Naive thymus-derived CD4-positive, alpha-beta T cell (primary cell): Measurements from ENCODE around the gene MUL1. TPM values are rescaled to one million over a fixed set of nuclear protein-coding genes. Genes with fewer than 3 reads are reported as not detected.
A peak's percentile ranks its signal among the peaks of the same experiment; 100 is the strongest.

ENCODE experiments used
- ATAC-seq: fragments of 150-1000 bp; cut with Tn5 transposase; 2 replicates; pipeline ENCODE4 v1.10.0; 2021; ENCODE audit warnings: mild to moderate bottlenecking, moderate library complexity
- CTCF ChIA-PET: fragments of 350-600 bp; sonication (Branson Sonifier 250); formaldehyde crosslinking; loops from one replicate; lab custom pipeline; 2021; ENCODE audit warnings: antibody characterized with exemption; lab: Charles Lee
- POLR2A ChIA-PET: fragments of 350-600 bp; sonication (Branson Sonifier 250); formaldehyde crosslinking; loops from one replicate; lab custom pipeline; 2021; ENCODE audit warnings: antibody characterized with exemption, inconsistent platforms; lab: Charles Lee
- DNase-seq, 9 donors: peaks; one replicate each; pipeline versions ENCODE4 v3.0.0 to v3.0.0-alpha.2; 2020 to 2022; ENCODE audit warnings: mixed read lengths in 1 of 9
- H3K27ac ChIP-seq: one replicate; pipeline ENCODE4 v1.7.0; 2013; ENCODE audit warnings: mild to moderate bottlenecking, low read depth, low read length, moderate library complexity
- H3K27me3 ChIP-seq, 2 donors: one replicate each; pipeline ENCODE4 v1.7.0; 2013; ENCODE audit warnings: low read length in 2 of 2, mild to moderate bottlenecking in 2 of 2, moderate library complexity in 2 of 2; ENCODE audit not compliant: control insufficient read depth in 2 of 2, insufficient read depth in 2 of 2
- H3K36me3 ChIP-seq, 3 experiments: 1 replicate in 2 of 3; 2 replicates in 1 of 3; pipeline ENCODE4 v1.7.0; 2013; ENCODE audit warnings: low read length in 3 of 3, mild to moderate bottlenecking in 3 of 3, moderate library complexity in 1 of 3; ENCODE audit not compliant: insufficient read depth in 3 of 3, control insufficient read depth in 2 of 3
- H3K4me1 ChIP-seq, 2 donors: one replicate each; pipeline ENCODE4 v1.7.0; 2013; ENCODE audit warnings: low read length in 2 of 2, mild to moderate bottlenecking in 2 of 2, moderate library complexity in 1 of 2; ENCODE audit not compliant: control insufficient read depth in 2 of 2, insufficient read depth in 2 of 2
- H3K4me3 ChIP-seq: 2 replicates; pipeline ENCODE4 v1.7.0; 2013; ENCODE audit warnings: mild to moderate bottlenecking, low read length
- H3K9me3 ChIP-seq, 3 experiments: 1 replicate in 2 of 3; 2 replicates in 1 of 3; pipeline ENCODE4 v1.7.0; 2013; ENCODE audit warnings: low read length in 3 of 3; ENCODE audit not compliant: control insufficient read depth in 2 of 3
- H3K27ac Mint-ChIP-seq, 9 donors: one replicate each; pipeline ENCODE4 v1.8.0; 2020 to 2022; ENCODE audit warnings: mixed read lengths in 9 of 9, mild to moderate bottlenecking in 8 of 9, moderate library complexity in 5 of 9, inconsistent platforms in 2 of 9
- H3K27me3 Mint-ChIP-seq, 5 donors: one replicate each; pipeline ENCODE4 v1.8.0; 2021 to 2022; ENCODE audit warnings: mixed read lengths in 5 of 5, mild to moderate bottlenecking in 1 of 5
- H3K36me3 Mint-ChIP-seq, 5 donors: one replicate each; pipeline ENCODE4 v1.8.0; 2020 to 2022; ENCODE audit warnings: mixed read lengths in 5 of 5, mild to moderate bottlenecking in 3 of 5, inconsistent platforms in 1 of 5
- H3K4me1 Mint-ChIP-seq, 7 donors: one replicate each; pipeline ENCODE4 v1.8.0; 2020 to 2022; ENCODE audit warnings: mixed read lengths in 7 of 7, mild to moderate bottlenecking in 3 of 7, inconsistent platforms in 1 of 7
- H3K4me3 Mint-ChIP-seq, 10 donors: one replicate each; pipeline ENCODE4 v1.8.0; 2020 to 2022; ENCODE audit warnings: mild to moderate bottlenecking in 10 of 10, mixed read lengths in 10 of 10, moderate library complexity in 6 of 10, inconsistent platforms in 2 of 10
- H3K9me3 Mint-ChIP-seq, 11 donors: one replicate each; pipeline ENCODE4 v1.8.0; 2020 to 2022; ENCODE audit warnings: mixed read lengths in 11 of 11, mild to moderate bottlenecking in 4 of 11, inconsistent platforms in 1 of 11, moderate library complexity in 1 of 11
- intact Hi-C, 2 donors: fragments of 100-400 bp; cut with micrococcal nuclease; formaldehyde crosslinking; loops; one replicate each; pipeline ENCODE4 v1.15.1; 2023
- polyA plus RNA-seq, 2 donors: library from polyadenylated mRNA; unstranded; fragments of 300-500 nt; fragmentation: Illumina TruSeq; gene quantifications; one replicate each; pipeline ENCODE4 v1.2.3, GENCODE V29; 2021
- total RNA-seq, 6 experiments: library from RNA in 5 of 6; stranded (reverse) in 5 of 6; gene quantifications; 1 replicate in 5 of 6; 2 replicates in 1 of 6; pipeline ENCODE4 v1.2.3 and lab custom pipeline; 2021 to 2026

Gene MUL1
- total and polyA plus RNA-seq, 7 experiments from 2014 or later, result 16.5 to 40.5 (median 20.6) TPM

GRCh38 chr1:20484519-20485462 is 23.2 kb downstream of the MUL1 start:
- POLR2A ChIA-PET, result interaction anchor here (0.9 kb wide), 1 partner anchor 272 kb away, joined by 3 read pairs; no protein-coding TSS in a partner anchor
- H3K27ac ChIP-seq, result no peak overlapping the region
- intact Hi-C loops, result no loop called here
- CTCF ChIA-PET, result interaction anchor here (2.5 kb wide), 1 partner anchor 9 kb away, joined by 11 read pairs; no protein-coding TSS in a partner anchor
- Mint-ChIP-seq H3K4me3 (peak overlapping the region; percentile 49 to 98 (median 81)), H3K27ac (peak overlapping the region in 1 of 9 donors; percentile 84), H3K4me1 (peaks cover 11 to 21% (median 15%) of the 10 kb centered on the region in 7 donors), H3K9me3 (peaks cover 0 to 2% (median 0%) of the 10 kb centered on the region in 11 donors), H3K27me3 (peaks cover 39 to 83% (median 60%) of the 10 kb centered on the region in 5 donors), H3K36me3 (peaks cover 0 to 2% (median 0%) of the 10 kb centered on the region in 5 donors)
- H3K27me3 ChIP-seq, result peaks cover 0 to 25% of the 10 kb centered on the region in 2 donors
- peaks cover 8 to 19% of the 10 kb centered on the region in 2 donors for H3K4me1 ChIP-seq
- H3K4me3 ChIP-seq, result peak overlapping the region; percentile 39
- H3K36me3 ChIP-seq, result peaks cover 0 to 4% (median 0%) of the 10 kb centered on the region in 3 experiments
- H3K9me3 ChIP-seq, result no peaks in the 10 kb centered on the region
- ATAC-seq (no peak), DNase-seq (no peak)

- peaks cover 8 to 19% of the 10 kb centered on the region in 2 donors for H3K4me1 ChIP-seq
Observed at GRCh38 chr1:20483833-20484518, 24.0 kb downstream of the MUL1 start.

GRCh38 chr1:20483098-20483832 is 24.7 kb downstream of the MUL1 start:
- Mint-ChIP-seq H3K27ac (no peak overlapping the region), H3K27me3 (peaks cover 49 to 81% (median 74%) of the 10 kb centered on the region in 5 donors), H3K9me3 (peaks cover 0 to 2% (median 0%) of the 10 kb centered on the region in 11 donors), H3K4me1 (peaks cover 11 to 21% (median 15%) of the 10 kb centered on the region in 7 donors), H3K36me3 (peaks cover 0 to 2% (median 0%) of the 10 kb centered on the region in 5 donors), H3K4me3 (peak overlapping the region; percentile 4 to 98 (median 70))
- peaks cover 0 to 4% (median 0%) of the 10 kb centered on the region in 3 experiments for H3K36me3 ChIP-seq
- ATAC-seq, result no peak
- no peaks in the 10 kb centered on the region for H3K9me3 ChIP-seq
- H3K27ac ChIP-seq, result no peak overlapping the region
- peaks cover 4 to 25% of the 10 kb centered on the region in 2 donors for H3K27me3 ChIP-seq
- ChIA-PET CTCF (interaction anchor here (0.6 to 2.5 kb wide), 2 partner anchors 11 to 1997 kb away, joined by 5 to 11 read pairs; no protein-coding TSS in a partner anchor), POLR2A (interaction anchor here (0.9 kb wide), 1 partner anchor 270 kb away, joined by 3 read pairs; no protein-coding TSS in a partner anchor)
- intact Hi-C loops, result no loop called here
- no peak overlapping the region for H3K4me3 ChIP-seq
- no peak for DNase-seq
- H3K4me1 ChIP-seq, result peaks cover 8 to 19% of the 10 kb centered on the region in 2 donors

More at GRCh38 chr1:20483833-20484518, 24.0 kb downstream of the MUL1 start:
- Mint-ChIP-seq H3K36me3 (peaks cover 0 to 2% (median 0%) of the 10 kb centered on the region in 5 donors), H3K4me1 (peaks cover 11 to 21% (median 15%) of the 10 kb centered on the region in 7 donors), H3K4me3 (peak overlapping the region; percentile 49 to 98 (median 81)), H3K27me3 (peaks cover 47 to 83% (median 68%) of the 10 kb centered on the region in 5 donors), H3K9me3 (peaks cover 0 to 2% (median 0%) of the 10 kb centered on the region in 11 donors), H3K27ac (peak overlapping the region in 1 of 9 donors; percentile 84)
- Histone ChIP-seq H3K27me3 (peaks cover 4 to 25% of the 10 kb centered on the region in 2 donors), H3K36me3 (peaks cover 0 to 4% (median 0%) of the 10 kb centered on the region in 3 experiments), H3K9me3 (no peaks in the 10 kb centered on the region), H3K4me3 (peak overlapping the region; percentile 39), H3K27ac (no peak overlapping the region)
- POLR2A ChIA-PET, result interaction anchor here (0.9 kb wide), 1 partner anchor 271 kb away, joined by 3 read pairs; no protein-coding TSS in a partner anchor
- ATAC-seq, result no peak
- DNase-seq, result no peak
- CTCF ChIA-PET, result interaction anchor here (0.6 to 2.5 kb wide), 2 partner anchors 10 to 1996 kb away, joined by 5 to 11 read pairs; no protein-coding TSS in a partner anchor
- intact Hi-C loops, result no loop called here

GRCh38 chr1:20481643-20482498 is 26.1 kb downstream of the MUL1 start:
- Mint-ChIP-seq H3K27ac (no peak overlapping the region), H3K4me1 (peaks cover 7 to 16% (median 13%) of the 10 kb centered on the region in 7 donors), H3K36me3 (peaks cover 0 to 2% (median 0%) of the 10 kb centered on the region in 5 donors), H3K27me3 (peaks cover 59 to 79% (median 73%) of the 10 kb centered on the region in 5 donors), H3K9me3 (peaks cover 0 to 2% (median 0%) of the 10 kb centered on the region in 11 donors), H3K4me3 (peak overlapping the region in 3 of 10 donors; percentile 13 to 41 (median 37))
- DNase-seq (no peak), ATAC-seq (no peak)
- Histone ChIP-seq H3K4me1 (peaks cover 8 to 17% of the 10 kb centered on the region in 2 donors), H3K9me3 (no peaks in the 10 kb centered on the region), H3K27ac (no peak overlapping the region), H3K36me3 (peaks cover 0 to 4% (median 0%) of the 10 kb centered on the region in 3 experiments), H3K4me3 (no peak overlapping the region), H3K27me3 (peaks cover 8 to 25% of the 10 kb centered on the region in 2 donors)
- intact Hi-C loops, result no loop called here
- ChIA-PET CTCF (interaction anchor here (1.7 kb wide), 1 partner anchor 9 kb away, joined by 5 read pairs; no protein-coding TSS in a partner anchor), POLR2A (no interaction called here)

GRCh38 chr1:20480951-20481617 is 26.9 kb downstream of the MUL1 start:
- Histone ChIP-seq H3K4me3 (no peak overlapping the region), H3K4me1 (peaks cover 8 to 14% of the 10 kb centered on the region in 2 donors), H3K27me3 (peaks cover 9 to 25% of the 10 kb centered on the region in 2 donors), H3K27ac (no peak overlapping the region), H3K9me3 (no peaks in the 10 kb centered on the region), H3K36me3 (peaks cover 0 to 4% (median 0%) of the 10 kb centered on the region in 3 experiments)
- Mint-ChIP-seq H3K27ac (no peak overlapping the region), H3K4me1 (peaks cover 6 to 17% (median 13%) of the 10 kb centered on the region in 7 donors), H3K4me3 (no peak overlapping the region), H3K9me3 (peaks cover 0 to 2% (median 0%) of the 10 kb centered on the region in 11 donors), H3K36me3 (peaks cover 0 to 2% (median 0%) of the 10 kb centered on the region in 5 donors), H3K27me3 (peaks cover 66 to 83% (median 77%) of the 10 kb centered on the region in 5 donors)
- POLR2A ChIA-PET, result no interaction called here
- CTCF ChIA-PET, result interaction anchor here (1.7 kb wide), 1 partner anchor 9 kb away, joined by 5 read pairs; no protein-coding TSS in a partner anchor
- ATAC-seq, result no peak
- intact Hi-C loops, result no loop called here
- DNase-seq, result no peak
